ENCODE data around the gene ERMN.

The ERMN gene

GRCh38 chr2:157305723-157306110, 19.9 kb downstream of the ERMN start:
- Histone ChIP-seq H3K27ac (peak overlapping the region; percentile 77), H3K36me3 (replicated peaks) (peaks cover 6% of the 10 kb centered on the region), H3K27me3 (replicated peaks) (no peaks in the 10 kb centered on the region), H3K4me3 (ENCODE audit: low read depth, low read length) (no peak overlapping the region)
- in situ Hi-C loops (cut with HindIII; ENCODE audit: low pct_ligation_motif_present, low sequenced_read_pairs), result no loop called here
- TF ChIP-seq CTCF (IDR thresholded peaks at IDR 0.05; ENCODE audit: low read depth, low read length, missing control alignments), result no peak
- DNase-seq, result peak; percentile 25

- Histone ChIP-seq H3K27ac (peak overlapping the region; percentile 77), H3K27me3 (replicated peaks) (no peaks in the 10 kb centered on the region), H3K36me3 (replicated peaks) (peaks cover 6% of the 10 kb centered on the region), H3K4me3 (ENCODE audit: low read depth, low read length) (no peak overlapping the region)
- DNase-seq, result peak; percentile 72
- in situ Hi-C loops (cut with HindIII; ENCODE audit: low pct_ligation_motif_present, low sequenced_read_pairs), result no loop called here
- TF ChIP-seq CTCF (IDR thresholded peaks at IDR 0.05; ENCODE audit: low read depth, low read length, missing control alignments), result no peak
Measured at GRCh38 chr2:157304811-157305722, 20.6 kb downstream of the ERMN start.

GRCh38 chr2:157303612-157304011, 22.0 kb downstream of the ERMN start:
- DNase-seq, result no peak
- in situ Hi-C loops (cut with HindIII; ENCODE audit: low pct_ligation_motif_present, low sequenced_read_pairs), result no loop called here
- Histone ChIP-seq H3K4me3 (ENCODE audit: low read depth, low read length) (no peak overlapping the region), H3K27ac (no peak overlapping the region), H3K27me3 (replicated peaks) (no peaks in the 10 kb centered on the region), H3K36me3 (replicated peaks) (no peaks in the 10 kb centered on the region)
- TF ChIP-seq CTCF (IDR thresholded peaks at IDR 0.05; ENCODE audit: low read depth, low read length, missing control alignments), result no peak

- in situ Hi-C loops (cut with HindIII; ENCODE audit: low pct_ligation_motif_present, low sequenced_read_pairs), result no loop called here
- no peaks in the 10 kb centered on the region for H3K27me3 ChIP-seq (replicated peaks)
- H3K27ac ChIP-seq, result no peak overlapping the region
- no peaks in the 10 kb centered on the region for H3K36me3 ChIP-seq (replicated peaks)
- peak; percentile 43 for DNase-seq
- H3K4me3 ChIP-seq (ENCODE audit: low read depth, low read length), result no peak overlapping the region
- peak; percentile 74 for TF ChIP-seq CTCF (IDR thresholded peaks at IDR 0.05; ENCODE audit: low read depth, low read length, missing control alignments)
Measured at GRCh38 chr2:157302492-157303099, 23.0 kb downstream of the ERMN start.

GRCh38 chr2:157301307-157301706, 24.3 kb downstream of the ERMN start:
- Histone ChIP-seq H3K36me3 (replicated peaks) (no peaks in the 10 kb centered on the region), H3K4me3 (ENCODE audit: low read depth, low read length) (no peak overlapping the region), H3K27ac (no peak overlapping the region), H3K27me3 (replicated peaks) (no peaks in the 10 kb centered on the region)
- in situ Hi-C loops (cut with HindIII; ENCODE audit: low pct_ligation_motif_present, low sequenced_read_pairs), result no loop called here
- DNase-seq, result no peak
- TF ChIP-seq CTCF (IDR thresholded peaks at IDR 0.05; ENCODE audit: low read depth, low read length, missing control alignments), result no peak

All from brain microvascular endothelial cell (primary cell).